Ascending aorta (tissue), 2 donors: ENCODE results near the gene ALX1. TPM values are rescaled to one million over a fixed set of nuclear protein-coding genes. Genes with fewer than 3 reads are reported as not detected.

Source experiments
- DNase-seq, 2 donors: peaks; one replicate each; pipeline ENCODE4 v3.0.0-alpha.2; 2019; ENCODE audit warnings: low spot score in 2 of 2
- H3K27ac ChIP-seq, 2 donors: fragments of 200-600 bp; sonication (generic); one replicate each; pipeline ENCODE4 v1.5.1; 2016 to 2017; ENCODE audit warnings: mild to moderate bottlenecking in 1 of 2
- H3K27me3 ChIP-seq: fragments of 200-600 bp; sonication (generic); one replicate; pipeline ENCODE4 v1.5.1; 2017
- H3K36me3 ChIP-seq, 2 donors: fragments of 200-600 bp; sonication (generic); one replicate each; pipeline ENCODE4 v1.5.1; 2016
- H3K4me1 ChIP-seq, 2 donors: fragments of 200-600 bp; sonication (generic); one replicate each; pipeline ENCODE4 v1.5.1; 2016 to 2017; ENCODE audit warnings: mild to moderate bottlenecking in 1 of 2
- H3K4me3 ChIP-seq, 2 donors: fragments of 200-600 bp; sonication (generic); one replicate each; pipeline ENCODE4 v1.5.1; 2016 to 2017; ENCODE audit warnings: mild to moderate bottlenecking in 1 of 2
- H3K9me3 ChIP-seq, 2 donors: fragments of 200-600 bp; sonication (generic); one replicate each; pipeline ENCODE4 v1.5.1; 2016
- intact Hi-C: fragments of 100-400 bp; cut with DNase I; formaldehyde crosslinking; loops from one replicate; pipeline ENCODE4 v1.15.1; 2023
- total RNA-seq: library from RNA; depleted of rRNA; stranded (reverse); fragments of >200 nt; gene quantifications from one replicate; pipeline ENCODE4 v1.1.0, GENCODE V29; 2016
- TF ChIP-seq, protein P1 (sequence below), 3 experiments: fragments of 200-600 bp in 2 of 3; fragments of 450-650 bp in 1 of 3; sonication (generic) in 2 of 3; IDR thresholded peaks; one replicate each; pipeline ENCODE4 v1.5.1; 2016 to 2019; ENCODE audit warnings: antibody characterized with exemption in 3 of 3, mild to moderate bottlenecking in 1 of 3, moderate library complexity in 1 of 3

ALX1 gene
- total RNA-seq, 1 donor from 2014 or later: not detected

DNA sequence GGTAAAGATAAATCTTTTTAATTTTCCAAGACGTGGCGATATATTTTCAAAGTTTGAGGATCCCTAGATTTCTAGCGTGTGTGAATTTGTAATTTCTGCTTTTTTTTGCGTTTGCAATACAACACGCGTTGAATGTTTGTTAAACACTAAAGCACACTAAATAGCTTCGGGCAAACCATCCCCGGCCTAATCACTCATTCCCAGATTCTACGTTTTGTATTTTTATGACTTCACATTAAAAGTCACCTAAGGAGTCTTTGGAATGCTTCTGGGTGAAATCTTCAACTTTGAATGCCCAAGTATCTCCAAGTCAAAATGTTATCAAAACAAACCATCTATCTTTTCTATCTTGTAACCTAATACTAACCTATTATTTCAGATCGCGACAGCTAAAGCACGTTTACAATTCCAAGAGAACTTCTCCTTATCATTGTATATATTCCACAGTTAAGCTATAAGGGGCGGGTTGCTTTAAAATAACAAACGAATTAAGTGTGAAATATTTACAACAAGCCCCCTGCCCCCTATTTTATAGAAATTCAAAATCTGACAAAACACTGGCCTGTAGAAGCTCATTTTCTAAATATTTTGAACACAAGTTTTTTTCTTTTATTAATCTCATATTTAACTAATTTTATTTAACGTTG lies 1.1 kb downstream of the ALX1 start:
- DNase-seq: no peak
- Histone ChIP-seq H3K4me3 (peak overlapping the region; percentile 38 to 52), H3K36me3 (no peaks in the 10 kb centered on the region), H3K4me1 (peaks cover 0 to 11% of the 10 kb centered on the region in 2 donors), H3K27ac (no peak overlapping the region), H3K27me3 (peaks cover 17% of the 10 kb centered on the region), H3K9me3 (peaks cover 0 to 13% of the 10 kb centered on the region in 2 donors)
- TF ChIP-seq, protein P1, sequence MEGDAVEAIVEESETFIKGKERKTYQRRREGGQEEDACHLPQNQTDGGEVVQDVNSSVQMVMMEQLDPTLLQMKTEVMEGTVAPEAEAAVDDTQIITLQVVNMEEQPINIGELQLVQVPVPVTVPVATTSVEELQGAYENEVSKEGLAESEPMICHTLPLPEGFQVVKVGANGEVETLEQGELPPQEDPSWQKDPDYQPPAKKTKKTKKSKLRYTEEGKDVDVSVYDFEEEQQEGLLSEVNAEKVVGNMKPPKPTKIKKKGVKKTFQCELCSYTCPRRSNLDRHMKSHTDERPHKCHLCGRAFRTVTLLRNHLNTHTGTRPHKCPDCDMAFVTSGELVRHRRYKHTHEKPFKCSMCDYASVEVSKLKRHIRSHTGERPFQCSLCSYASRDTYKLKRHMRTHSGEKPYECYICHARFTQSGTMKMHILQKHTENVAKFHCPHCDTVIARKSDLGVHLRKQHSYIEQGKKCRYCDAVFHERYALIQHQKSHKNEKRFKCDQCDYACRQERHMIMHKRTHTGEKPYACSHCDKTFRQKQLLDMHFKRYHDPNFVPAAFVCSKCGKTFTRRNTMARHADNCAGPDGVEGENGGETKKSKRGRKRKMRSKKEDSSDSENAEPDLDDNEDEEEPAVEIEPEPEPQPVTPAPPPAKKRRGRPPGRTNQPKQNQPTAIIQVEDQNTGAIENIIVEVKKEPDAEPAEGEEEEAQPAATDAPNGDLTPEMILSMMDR (IDR thresholded peaks at IDR 0.05): no peak
- intact Hi-C loops: no loop called here

- intact Hi-C loops: no loop called here
- TF ChIP-seq, protein P1 (IDR thresholded peaks at IDR 0.05): no peak
- no peak overlapping the region for H3K27ac ChIP-seq
- DNase-seq: no peak
- H3K4me1 ChIP-seq: peaks cover 0 to 11% of the 10 kb centered on the region in 2 donors
- H3K27me3 ChIP-seq: peaks cover 17% of the 10 kb centered on the region
- H3K36me3 ChIP-seq: no peaks in the 10 kb centered on the region
- peaks cover 0 to 13% of the 10 kb centered on the region in 2 donors for H3K9me3 ChIP-seq
- H3K4me3 ChIP-seq: no peak overlapping the region
These were observed 1.8 kb downstream of the ALX1 start for GRCh38 chr12:85281636-85282312.

DNA sequence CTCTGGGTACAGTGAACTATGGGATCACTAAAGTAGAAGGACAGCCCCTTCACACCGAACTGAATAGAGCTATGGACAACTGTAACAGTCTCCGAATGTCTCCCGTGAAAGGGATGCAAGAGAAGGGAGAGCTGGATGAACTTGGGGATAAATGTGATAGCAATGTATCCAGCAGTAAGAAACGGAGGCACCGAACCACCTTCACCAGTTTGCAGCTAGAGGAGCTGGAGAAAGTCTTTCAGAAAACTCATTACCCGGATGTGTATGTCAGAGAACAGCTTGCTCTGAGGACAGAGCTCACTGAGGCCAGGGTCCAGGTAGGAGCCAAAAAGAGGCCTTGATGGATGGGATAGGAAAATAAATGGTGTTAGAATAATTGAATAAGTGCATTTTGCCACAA lies 3.5 kb downstream of the ALX1 start:
- peaks cover 0 to 11% of the 10 kb centered on the region in 2 donors for H3K4me1 ChIP-seq
- H3K27me3 ChIP-seq: peaks cover 11% of the 10 kb centered on the region
- no peak for DNase-seq
- intact Hi-C loops: no loop called here
- H3K27ac ChIP-seq: no peak overlapping the region
- TF ChIP-seq, protein P1 (IDR thresholded peaks at IDR 0.05): no peak
- H3K9me3 ChIP-seq: peaks cover 0 to 8% of the 10 kb centered on the region in 2 donors
- no peaks in the 10 kb centered on the region for H3K36me3 ChIP-seq
- no peak overlapping the region for H3K4me3 ChIP-seq

GRCh38 chr12:85296362-85296761 lies 16.3 kb downstream of the ALX1 start:
- H3K27me3 ChIP-seq: no peaks in the 10 kb centered on the region
- intact Hi-C loops: no loop called here
- no peak overlapping the region for H3K4me3 ChIP-seq
- no peak for DNase-seq
- H3K4me1 ChIP-seq: no peaks in the 10 kb centered on the region
- H3K9me3 ChIP-seq: no peaks in the 10 kb centered on the region
- no peaks in the 10 kb centered on the region for H3K36me3 ChIP-seq
- H3K27ac ChIP-seq: no peak overlapping the region
- TF ChIP-seq, protein P1 (IDR thresholded peaks at IDR 0.05): no peak

GRCh38 chr12:85299053-85299452 lies 19.0 kb downstream of the ALX1 start:
- TF ChIP-seq, protein P1 (IDR thresholded peaks at IDR 0.05): no peak
- Histone ChIP-seq H3K9me3 (no peaks in the 10 kb centered on the region), H3K4me3 (no peak overlapping the region), H3K36me3 (no peaks in the 10 kb centered on the region), H3K27ac (no peak overlapping the region), H3K4me1 (no peaks in the 10 kb centered on the region), H3K27me3 (no peaks in the 10 kb centered on the region)
- DNase-seq: no peak
- intact Hi-C loops: no loop called here
